ENCODE data around the gene LMO7.

DNA sequence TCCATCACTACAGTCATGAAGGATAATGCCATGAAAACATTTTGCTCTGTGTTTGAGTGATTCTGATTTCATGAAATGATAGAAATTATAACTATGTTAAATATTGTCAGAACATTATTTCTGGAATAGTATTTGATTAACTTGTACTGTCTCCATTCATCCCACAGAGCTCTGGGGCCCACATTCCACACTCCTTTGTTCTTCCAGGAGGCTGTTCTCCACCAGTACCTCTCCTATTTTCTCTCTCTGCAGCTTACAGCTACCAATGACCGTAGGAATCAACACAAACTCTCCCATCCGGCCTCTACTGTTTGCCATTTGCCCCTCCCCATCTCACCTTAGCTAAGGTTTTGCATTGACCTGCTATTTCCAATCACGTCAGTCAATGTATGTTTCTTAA lies 240.9 kb downstream of the LMO7 start:
- TF ChIP-seq CTCF (IDR thresholded peaks at IDR 0.05) (no peak), POLR2A (IDR thresholded peaks at IDR 0.05) (no peak)
